Measurements from ENCODE around the gene ADARB2.

Gene ADARB2

DNA sequence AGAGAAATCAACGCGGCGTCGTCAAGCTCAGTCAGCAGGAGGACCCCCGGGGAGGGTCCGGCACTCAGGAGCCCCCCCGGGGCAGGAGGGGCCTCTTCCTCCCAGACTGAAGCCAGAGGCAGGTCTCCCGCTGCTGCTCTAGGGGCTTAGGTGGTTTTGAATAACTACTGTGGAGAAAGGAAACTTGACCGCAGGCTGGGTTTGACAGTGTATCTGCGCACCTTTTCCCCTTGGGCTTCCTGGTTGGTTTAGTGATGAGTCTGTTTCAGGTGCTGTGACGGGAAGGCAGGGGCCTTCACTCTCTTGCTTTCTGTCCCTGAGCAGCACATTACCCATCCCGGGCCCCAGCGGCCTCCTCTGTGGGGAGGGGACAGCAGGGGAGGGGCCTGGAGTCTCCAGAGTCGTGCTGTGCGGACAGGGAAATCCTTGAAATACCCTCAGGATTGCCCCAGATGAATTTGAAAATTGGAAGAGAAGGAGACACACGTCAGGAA, 262.2 kb downstream of the ADARB2 start:
- H3K27ac ChIP-seq, result no peak overlapping the region
- TF ChIP-seq, protein P1, sequence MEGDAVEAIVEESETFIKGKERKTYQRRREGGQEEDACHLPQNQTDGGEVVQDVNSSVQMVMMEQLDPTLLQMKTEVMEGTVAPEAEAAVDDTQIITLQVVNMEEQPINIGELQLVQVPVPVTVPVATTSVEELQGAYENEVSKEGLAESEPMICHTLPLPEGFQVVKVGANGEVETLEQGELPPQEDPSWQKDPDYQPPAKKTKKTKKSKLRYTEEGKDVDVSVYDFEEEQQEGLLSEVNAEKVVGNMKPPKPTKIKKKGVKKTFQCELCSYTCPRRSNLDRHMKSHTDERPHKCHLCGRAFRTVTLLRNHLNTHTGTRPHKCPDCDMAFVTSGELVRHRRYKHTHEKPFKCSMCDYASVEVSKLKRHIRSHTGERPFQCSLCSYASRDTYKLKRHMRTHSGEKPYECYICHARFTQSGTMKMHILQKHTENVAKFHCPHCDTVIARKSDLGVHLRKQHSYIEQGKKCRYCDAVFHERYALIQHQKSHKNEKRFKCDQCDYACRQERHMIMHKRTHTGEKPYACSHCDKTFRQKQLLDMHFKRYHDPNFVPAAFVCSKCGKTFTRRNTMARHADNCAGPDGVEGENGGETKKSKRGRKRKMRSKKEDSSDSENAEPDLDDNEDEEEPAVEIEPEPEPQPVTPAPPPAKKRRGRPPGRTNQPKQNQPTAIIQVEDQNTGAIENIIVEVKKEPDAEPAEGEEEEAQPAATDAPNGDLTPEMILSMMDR (IDR thresholded peaks at IDR 0.05), result no peak

DNA sequence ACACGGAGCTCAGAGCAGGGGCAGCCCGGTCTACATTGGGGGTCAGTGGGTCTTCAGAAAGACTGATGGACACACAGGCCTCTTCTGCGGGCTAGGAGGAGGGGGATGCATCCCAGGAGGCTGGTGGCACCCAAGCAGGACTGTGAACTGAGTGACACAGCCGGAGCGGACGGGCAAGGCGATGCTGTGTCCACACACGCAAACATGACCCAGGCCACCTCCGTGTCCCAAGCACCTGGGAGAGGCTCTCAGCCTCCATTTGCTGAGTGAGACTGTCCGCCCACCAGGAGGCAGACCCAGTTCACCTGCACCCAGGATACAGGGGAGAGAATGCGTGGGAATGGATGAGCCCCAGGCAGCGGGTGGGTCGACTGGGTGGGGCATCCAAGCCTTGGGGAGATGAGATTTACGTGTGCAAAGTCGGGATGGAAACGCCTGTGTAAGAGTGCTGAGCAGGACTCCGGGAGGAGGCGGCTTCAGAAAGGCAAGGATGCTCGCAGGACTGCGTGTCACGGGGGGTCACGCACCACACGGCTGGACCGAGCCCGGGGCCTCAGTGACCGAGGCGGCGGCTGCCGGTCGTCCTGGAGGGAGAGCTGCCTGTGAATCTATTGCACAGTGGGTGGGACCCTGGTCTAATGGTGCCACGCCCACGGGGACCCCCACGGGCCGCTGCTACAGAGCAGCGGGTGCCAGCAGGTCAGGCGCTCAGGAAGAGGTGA, 262.8 kb downstream of the ADARB2 start:
- no peak overlapping the region for H3K27ac ChIP-seq

DNA sequence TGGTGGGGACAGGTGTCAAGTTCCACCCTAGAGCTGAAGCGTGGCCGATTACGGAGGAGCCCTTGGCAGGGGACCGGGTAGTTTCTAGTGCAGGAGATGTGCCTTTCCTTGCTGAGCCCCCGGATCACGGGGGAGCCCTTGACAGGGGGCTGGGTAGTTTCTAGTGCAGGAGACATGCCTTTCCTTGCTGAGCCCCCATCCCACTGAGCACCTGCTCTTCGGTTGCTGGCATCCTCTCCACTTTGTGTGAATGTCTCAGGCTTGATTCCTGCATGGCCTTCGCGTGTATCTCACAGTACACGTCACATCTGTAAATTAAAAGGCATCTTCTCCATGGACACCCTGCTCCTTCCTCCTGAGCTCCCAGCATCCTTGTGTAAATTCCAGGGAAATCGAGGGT, 263.5 kb downstream of the ADARB2 start:
- no peak overlapping the region for H3K27ac ChIP-seq
- TF ChIP-seq ZFX (IDR thresholded peaks at IDR 0.05; ENCODE audit: borderline replicate concordance), result no peak
- TF ChIP-seq, protein P1 (IDR thresholded peaks at IDR 0.05), result no peak

More for the DNA sequence above, 262.8 kb downstream of the ADARB2 start:
- no peak for TF ChIP-seq ZFX (IDR thresholded peaks at IDR 0.05; ENCODE audit: borderline replicate concordance)
- TF ChIP-seq, protein P1 (IDR thresholded peaks at IDR 0.05), result no peak

DNA sequence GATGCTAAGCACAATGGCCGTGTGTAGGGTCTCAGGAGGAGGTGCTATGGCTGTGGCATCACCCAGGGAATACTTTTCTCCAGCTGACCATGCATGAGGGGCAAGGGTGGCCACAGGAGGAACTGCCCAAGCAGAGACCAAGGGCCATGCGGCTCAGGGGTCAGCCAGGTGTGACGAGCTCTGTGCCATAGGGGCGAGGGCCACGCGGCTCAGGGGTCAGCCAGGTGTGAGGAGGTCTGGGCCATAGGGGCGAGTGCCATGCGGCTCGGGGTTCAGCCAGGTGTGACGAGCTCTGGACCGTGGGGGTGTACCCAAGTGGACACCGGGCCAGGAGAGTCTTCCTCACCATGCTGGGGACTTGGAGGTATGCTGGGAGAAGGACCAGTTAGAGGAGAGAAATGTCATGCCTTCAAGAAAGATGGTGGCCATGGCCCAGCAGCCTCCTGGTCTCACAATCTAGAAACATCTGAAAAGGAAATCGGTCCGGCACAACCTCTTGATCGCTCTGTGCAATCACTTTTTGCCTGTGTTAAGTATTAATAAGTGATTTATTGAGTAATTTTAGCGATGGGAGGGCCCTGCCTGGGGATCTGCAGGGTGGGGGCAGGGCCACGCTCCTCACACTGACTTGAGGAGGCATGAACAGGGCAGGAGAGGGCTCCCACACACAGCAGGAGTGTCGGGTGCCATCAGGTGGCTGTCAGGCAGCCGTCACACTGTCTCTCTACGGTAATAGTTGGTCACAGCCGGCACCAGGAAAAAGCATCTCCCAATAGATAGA, 265.0 kb downstream of the ADARB2 start:
- H3K27ac ChIP-seq, result no peak overlapping the region
- no peak for TF ChIP-seq ZFX (IDR thresholded peaks at IDR 0.05; ENCODE audit: borderline replicate concordance)
- TF ChIP-seq, protein P1 (IDR thresholded peaks at IDR 0.05), result no peak

DNA sequence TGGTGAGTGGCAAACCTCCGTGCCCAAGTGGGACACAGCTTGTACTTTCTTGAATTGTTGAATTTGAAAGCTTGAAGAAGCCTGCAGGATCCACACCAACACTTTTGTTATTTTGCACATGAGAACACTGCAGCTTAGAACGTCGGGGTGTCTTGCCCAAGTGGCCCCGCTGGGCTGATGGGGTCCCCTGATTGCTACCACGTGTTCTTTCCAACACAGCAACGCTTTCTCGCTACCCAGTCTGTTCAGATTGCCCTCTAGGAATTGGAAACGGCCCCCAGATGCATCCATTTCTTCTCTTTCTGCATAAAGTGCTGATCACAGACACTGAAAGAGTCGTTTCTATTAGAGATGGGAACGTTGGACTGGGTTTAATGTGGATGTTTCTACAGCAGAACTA, 268.5 kb downstream of the ADARB2 start:
- no peak overlapping the region for H3K27ac ChIP-seq
- TF ChIP-seq, protein P1 (IDR thresholded peaks at IDR 0.05), result no peak
- TF ChIP-seq ZFX (IDR thresholded peaks at IDR 0.05; ENCODE audit: borderline replicate concordance), result no peak

DNA sequence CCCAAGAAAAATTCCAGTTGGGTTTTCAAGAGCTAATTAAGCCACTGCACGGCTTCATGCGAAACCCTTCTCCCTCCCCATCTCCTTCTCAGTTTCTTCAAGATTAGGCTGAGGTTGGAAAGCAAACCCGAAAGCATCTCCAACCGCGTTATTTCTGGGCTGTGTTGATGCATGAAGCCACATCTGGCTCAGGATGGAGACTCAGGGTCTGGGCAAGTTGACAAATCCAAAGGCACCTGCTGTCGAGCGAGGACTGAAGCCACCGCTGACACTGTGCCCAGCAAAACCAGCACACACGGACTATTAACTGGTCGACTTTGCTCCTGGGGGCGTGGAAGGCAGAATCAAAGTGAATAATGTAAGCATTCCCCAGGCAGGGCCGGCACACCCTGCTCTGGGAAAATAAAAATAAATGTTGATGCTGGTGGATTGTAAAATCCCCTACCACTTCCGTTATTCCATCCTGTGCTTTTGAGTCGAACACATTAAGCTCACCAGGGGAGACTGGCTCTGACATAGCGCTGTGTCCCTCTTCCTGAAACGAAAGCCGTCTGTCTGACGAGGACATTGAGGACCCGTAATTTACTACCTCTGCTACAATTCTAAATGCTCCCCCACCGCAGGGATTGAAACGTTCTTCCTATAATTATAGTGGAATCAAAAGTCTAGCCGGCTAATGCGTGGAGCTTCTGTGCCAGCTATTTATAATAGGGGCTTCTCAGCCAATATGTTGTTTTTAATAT, 269.8 kb downstream of the ADARB2 start:
- no peak for TF ChIP-seq ZFX (IDR thresholded peaks at IDR 0.05; ENCODE audit: borderline replicate concordance)
- TF ChIP-seq, protein P1 (IDR thresholded peaks at IDR 0.05), result no peak
- no peak overlapping the region for H3K27ac ChIP-seq
